NCI-H187 treated with DMSO at 0.1 percent for 48 hours (cell line): ENCODE measurements around the gene PCDHGC3.

Source experiments
- DNase-seq: peaks from one replicate; lab custom pipeline; 2025; lab: John Stamatoyannopoulos, UW

PCDHGC3 gene

GRCh38 chr5:141508798-141509611, 33.2 kb downstream of the PCDHGC3 start:
- DNase-seq = no peak

DNA sequence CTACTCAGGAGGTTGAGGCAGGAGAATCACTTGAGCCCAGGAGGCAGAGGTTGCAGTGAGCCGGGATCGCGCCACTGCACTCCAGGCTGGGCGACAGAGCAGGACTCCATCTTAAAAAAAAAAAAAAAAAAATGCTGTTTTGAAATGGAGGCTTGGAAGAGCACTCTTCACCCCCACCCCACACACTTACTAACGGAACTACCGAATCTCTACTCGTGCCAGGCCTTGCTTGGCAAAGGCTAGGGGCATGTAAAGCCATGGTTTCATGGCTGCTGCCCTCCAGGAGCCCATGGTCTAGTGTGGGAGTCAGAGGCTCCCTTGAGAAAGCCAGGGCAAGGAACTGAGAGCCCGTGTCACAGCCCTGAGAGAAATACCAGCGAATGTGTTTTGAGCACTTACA, 34.4 kb downstream of the PCDHGC3 start:
- DNase-seq = no peak

- DNase-seq = no peak
These were observed 35.3 kb downstream of the PCDHGC3 start for GRCh38 chr5:141510850-141511601.

- DNase-seq = no peak
These were observed 36.1 kb downstream of the PCDHGC3 start for GRCh38 chr5:141511771-141512325.

- DNase-seq = peak; percentile 51
These were observed 36.7 kb downstream of the PCDHGC3 start for GRCh38 chr5:141512390-141512910.

GRCh38 chr5:141512911-141513626, 37.3 kb downstream of the PCDHGC3 start:
- DNase-seq = peak; percentile 16

GRCh38 chr5:141513627-141514329, 38.0 kb downstream of the PCDHGC3 start:
- peak; percentile 56 for DNase-seq

DNA sequence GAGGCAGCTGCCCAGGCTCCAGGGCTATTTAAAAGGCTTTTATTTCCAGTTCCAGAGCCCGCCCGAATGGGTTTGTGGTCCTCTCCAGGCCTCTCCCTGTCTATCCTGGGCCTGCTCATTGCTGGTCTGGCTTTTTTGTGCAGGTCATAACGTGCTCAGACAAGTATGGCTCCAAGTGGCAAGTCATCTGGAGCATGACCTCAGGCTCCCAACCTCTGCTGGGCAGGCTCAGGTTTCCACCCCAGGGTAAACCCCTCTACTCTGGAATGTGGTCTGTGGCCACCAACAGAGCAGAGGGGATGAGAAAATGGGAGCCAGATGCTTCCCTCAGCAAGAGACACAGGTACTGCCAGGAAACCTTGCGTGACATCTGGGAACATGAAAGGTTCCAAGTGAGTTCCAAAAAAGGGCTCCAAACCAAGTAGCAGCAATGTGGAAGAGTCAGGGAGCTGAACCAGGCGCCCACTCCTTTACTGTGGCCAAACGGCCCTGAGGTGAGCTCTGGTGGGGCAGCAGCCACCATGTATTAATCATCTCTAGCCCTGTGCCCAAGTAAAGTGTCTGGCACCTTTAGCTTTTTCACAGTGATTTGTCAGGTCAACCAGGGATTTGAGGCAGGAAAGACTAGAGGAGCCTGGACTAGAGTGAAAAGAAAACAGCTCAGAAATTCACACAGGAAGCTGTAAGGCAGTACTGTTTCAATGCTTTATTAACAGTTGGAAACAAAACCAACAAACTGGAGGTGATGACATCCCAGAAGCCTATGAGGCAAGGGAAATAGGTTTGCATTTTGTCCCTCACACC, 38.8 kb downstream of the PCDHGC3 start:
- no peak for DNase-seq

- no peak for DNase-seq
These were observed 39.4 kb downstream of the PCDHGC3 start for GRCh38 chr5:141515141-141515540.

DNA sequence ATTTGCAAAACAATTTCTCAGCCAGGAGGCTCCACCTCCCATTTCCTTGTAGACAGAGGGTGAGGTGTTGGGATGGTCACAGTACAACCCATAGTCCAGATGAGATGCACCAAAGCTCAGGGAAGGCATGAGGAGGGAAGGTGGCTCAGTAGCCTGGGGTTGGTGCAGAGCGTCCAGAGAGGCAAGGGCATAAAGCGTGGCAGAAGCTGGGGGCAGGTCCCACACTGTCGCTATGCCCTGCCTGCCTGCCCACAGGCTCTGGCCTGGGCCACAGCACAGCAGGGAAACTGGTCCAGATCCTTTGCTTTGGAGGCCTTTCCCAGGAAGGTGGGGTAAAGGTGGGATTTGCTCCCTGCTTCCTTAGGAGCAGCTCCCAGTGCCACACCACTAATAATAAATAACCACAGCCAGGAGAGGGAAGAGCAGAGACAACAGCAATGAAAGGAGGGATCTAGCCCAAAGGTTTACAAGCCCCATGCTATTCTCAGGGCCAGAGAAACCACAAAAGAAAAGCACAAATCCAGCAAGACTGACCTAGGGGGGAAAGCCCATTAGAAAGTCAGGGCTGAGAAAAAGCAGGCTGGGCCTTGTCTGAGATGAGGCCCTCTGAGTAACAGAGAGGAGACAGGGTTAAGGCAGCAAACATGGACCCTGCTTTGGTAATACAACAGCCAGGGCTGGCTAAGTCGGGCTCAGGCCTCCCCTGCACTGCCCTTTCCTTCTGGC, 40.3 kb downstream of the PCDHGC3 start:
- no peak for DNase-seq

DNA sequence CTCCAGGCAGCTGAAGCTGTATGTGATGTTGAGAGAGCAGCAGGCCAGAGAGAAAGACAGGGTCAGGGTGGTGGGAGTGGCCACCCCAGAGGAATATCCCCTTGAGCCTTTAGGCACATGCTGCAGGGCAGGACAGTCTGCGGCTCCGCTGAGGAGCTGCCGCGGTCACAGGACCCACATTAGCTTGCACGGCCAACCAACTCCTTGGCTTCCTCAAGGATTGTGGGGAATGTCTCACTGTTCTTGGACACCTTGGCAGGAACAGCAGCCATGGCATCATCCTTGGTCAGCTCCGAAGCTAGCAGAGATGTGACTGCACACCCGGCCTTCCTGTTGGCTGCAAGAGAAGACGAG, 40.9 kb downstream of the PCDHGC3 start:
- no peak for DNase-seq

GRCh38 chr5:141517312-141517711, 41.5 kb downstream of the PCDHGC3 start:
- no peak for DNase-seq

DNA sequence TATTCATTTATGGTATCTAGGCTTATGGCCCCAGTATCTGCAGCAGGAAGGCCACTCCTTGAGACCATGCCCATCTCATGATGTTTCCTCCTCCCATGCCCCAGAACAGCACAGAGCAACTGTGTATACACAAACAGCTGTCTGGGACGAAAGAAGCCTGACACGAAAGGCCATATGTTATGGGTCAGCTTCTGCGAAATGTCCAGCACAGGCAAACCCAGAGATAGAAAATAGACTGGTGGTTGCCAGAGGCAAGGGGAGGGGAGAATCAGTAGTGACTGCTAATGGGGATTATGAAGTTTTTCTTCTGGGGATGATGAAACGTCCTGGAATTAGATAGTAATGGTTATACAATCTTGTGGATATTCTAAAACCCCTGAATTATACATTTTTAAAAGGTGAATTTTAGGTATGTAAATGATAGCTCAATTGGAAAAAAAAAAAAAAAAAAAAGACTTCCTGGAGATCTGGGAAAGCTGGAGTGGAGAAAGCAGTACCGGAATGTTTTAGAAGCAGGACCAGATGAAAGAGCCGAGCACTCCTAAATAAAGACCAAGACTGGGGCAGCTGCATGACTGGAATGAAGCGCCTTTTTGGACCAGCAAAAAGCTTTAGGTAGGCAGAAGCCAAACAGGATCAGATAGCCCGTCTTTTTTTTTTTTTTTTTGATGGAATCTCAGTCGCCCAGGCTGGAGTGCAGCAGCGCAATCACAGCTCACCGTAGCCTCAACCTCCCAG, 42.3 kb downstream of the PCDHGC3 start:
- DNase-seq = no peak

DNA sequence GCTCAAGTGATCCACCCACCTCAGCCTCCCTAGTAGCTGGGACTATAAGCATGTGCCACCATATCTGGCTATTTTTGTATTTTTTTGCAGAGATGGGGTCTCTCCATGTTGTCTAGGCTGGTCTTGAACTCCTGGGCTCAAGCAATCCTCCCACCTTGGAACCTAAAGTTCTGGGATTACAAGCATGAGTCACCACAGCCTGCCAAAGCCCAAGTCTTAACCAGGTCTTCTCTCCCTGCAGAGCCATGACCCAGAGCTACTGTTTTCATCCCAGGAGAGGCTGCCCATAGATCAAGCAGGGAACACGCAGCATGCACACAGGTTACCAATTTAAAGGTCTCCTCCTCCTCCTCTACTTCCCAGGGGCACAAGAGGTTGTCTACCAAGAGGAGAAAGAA, 42.9 kb downstream of the PCDHGC3 start:
- no peak for DNase-seq

GRCh38 chr5:141519605-141520565, 44.1 kb downstream of the PCDHGC3 start:
- DNase-seq = no peak

DNA sequence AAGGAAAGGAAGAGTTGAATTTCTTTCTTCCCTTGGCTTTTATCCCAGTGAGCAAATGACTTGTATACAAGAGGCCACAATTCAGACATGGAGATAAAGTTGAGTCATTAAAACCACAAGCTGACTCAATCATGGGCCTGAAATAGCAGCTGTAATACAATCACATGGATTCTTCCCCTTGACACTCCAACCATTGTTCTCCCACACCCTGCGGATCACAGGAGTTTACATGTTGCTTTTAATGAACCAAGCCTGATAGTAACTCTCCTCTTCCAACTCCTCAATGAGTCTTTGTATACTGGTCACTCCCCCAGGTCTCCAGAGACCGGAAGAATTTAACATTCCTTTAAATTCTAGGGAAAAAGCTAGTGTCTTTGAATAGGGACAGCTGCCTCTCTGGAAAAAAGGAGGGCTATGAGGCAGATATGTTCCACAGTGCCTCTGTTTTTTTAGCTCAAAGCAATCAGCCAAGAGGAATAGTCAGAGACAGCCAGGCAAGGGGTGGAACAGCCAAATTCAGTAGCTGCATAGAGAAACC, 45.5 kb downstream of the PCDHGC3 start:
- no peak for DNase-seq

DNA sequence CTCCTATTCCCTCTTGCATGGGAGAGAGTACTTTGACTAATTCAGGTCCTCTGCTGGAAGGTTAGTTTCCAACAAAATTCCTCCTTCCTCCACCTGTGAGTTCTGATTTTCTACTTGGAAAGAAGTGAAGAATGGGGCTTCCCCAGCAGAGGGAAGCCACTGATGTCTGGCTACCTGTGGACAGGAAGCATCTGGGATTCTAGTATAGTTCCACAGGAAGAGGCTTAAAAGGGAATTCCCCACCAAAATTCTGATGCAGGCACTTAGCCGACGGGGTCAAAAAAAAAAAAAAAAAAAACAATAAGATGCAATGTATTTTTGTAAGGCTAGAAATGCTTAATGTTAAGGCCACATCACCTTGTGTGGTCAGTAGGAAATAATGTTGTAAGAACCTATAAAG, 46.5 kb downstream of the PCDHGC3 start:
- DNase-seq = no peak

GRCh38 chr5:141523991-141524390, 48.2 kb downstream of the PCDHGC3 start:
- DNase-seq = no peak
